Smooth muscle cell of the brain vasculature (primary cell): Measurements from ENCODE around the gene LCN12.

Source experiments
- DNase-seq: peaks from one replicate; pipeline ENCODE4 v3.0.0-alpha.2; 2012; ENCODE audit warnings: low read depth, low spot score

The LCN12 gene

GRCh38 chr9:136972743-136973142 is 20.7 kb downstream of the LCN12 start:
- DNase-seq: no peak

- DNase-seq: no peak
These were observed 21.8 kb downstream of the LCN12 start for GRCh38 chr9:136973618-136974617.

- no peak for DNase-seq
These were observed 22.9 kb downstream of the LCN12 start for GRCh38 chr9:136974817-136975535.

DNA sequence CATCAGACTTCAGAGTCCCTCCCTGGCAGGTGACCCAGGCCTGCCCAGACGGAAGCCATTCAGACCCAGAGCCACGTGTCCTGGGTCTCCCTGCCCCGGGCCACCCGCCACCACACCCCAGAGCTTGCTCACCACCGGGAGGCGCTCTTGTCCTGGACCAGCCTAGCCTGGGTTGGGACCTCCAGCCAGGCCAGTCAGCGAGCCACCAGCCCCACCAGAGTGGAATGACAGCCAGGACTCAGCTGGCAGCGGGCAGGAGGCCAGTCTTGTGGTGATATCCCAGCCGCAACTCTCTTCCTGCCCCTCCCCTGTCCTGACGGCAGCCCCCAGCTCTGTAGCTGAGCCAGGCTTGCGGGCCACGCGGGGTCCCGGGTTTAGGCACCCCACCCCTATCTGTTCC is 23.6 kb downstream of the LCN12 start:
- no peak for DNase-seq

- no peak for DNase-seq
These were observed 25.1 kb downstream of the LCN12 start, which contains the start of gene PTGDS for GRCh38 chr9:136977223-136977622. Gene PTGDS (plus strand): TSS chr9:136977504. CDS start chr9:136977579, 75 bp downstream.

DNA sequence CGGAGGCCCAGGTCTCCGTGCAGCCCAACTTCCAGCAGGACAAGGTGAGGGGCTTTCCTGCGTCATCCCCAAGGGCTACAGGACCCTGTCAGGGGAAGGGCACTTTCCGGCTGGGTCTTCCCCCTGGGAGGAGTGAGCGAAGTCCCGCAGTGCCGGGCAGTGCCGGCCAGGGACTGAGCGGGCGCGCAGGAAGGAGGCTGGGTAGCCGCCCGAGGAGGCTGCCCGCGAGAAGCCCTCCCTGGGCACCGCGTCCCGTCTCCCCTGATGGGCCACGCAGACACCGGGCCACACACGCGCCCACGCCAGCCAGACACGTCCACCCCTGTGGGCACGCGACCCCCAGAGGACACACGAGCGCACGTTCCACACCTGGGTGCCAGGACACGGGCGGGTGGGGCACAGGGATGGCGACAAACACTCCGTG is 25.6 kb downstream of the LCN12 start:
- DNase-seq: no peak

- no peak for DNase-seq
These were observed 26.2 kb downstream of the LCN12 start for GRCh38 chr9:136978073-136978864.

GRCh38 chr9:136978865-136979544 is 26.9 kb downstream of the LCN12 start:
- DNase-seq: no peak

GRCh38 chr9:136979769-136980587 is 27.9 kb downstream of the LCN12 start:
- no peak for DNase-seq

- DNase-seq: no peak
These were observed 28.8 kb downstream of the LCN12 start for GRCh38 chr9:136980669-136981478.

GRCh38 chr9:136981588-136982231 is 29.6 kb downstream of the LCN12 start:
- DNase-seq: no peak

- DNase-seq: no peak
These were observed 30.4 kb downstream of the LCN12 start, which contains the start of gene LCNL1 for GRCh38 chr9:136982232-136983051. Gene LCNL1 (plus strand): TSS chr9:136982993. CDS start chr9:136983587, 594 bp downstream.

GRCh38 chr9:136983167-136983566 is 31.1 kb downstream of the LCN12 start:
- no peak for DNase-seq

- no peak for DNase-seq
These were observed 31.7 kb downstream of the LCN12 start for GRCh38 chr9:136983656-136984314.

- no peak for DNase-seq
These were observed 32.5 kb downstream of the LCN12 start for GRCh38 chr9:136984464-136985026.

DNA sequence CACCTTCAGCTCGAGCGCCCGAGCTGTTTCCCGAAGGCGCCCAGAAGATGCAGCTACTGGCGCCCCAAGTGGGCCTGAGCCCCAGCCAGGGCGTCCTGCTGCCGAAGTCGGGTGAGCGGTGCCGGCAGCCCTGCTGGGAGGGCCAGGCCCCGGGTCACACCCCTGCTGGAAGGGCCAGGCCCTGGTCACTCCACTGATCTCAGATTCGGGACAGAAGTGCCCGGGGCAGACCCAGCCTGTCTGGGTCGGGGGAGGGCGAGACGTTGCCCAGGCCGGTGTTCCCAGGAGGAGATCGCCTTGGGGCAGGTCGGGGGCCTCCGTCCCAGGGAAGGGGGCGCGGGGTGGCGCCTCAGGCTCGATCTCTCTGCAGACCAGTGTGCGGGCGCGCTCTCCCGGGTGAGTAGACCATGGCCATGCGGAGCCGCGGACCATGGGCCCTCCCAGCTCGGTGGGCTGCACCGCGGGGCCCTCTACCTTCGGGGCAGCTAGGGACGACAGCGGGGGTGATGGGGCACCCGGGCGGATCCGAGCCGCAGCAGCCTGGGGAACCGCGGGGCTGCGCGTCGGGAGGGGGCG is 33.0 kb downstream of the LCN12 start:
- DNase-seq: no peak

- DNase-seq: no peak
These were observed 33.8 kb downstream of the LCN12 start for GRCh38 chr9:136985853-136986252.
